GM12878 (cell line): ENCODE data around the gene MACROD2. TPM values are rescaled to one million over a fixed set of nuclear protein-coding genes. Genes with fewer than 3 reads are reported as not detected.

Source experiments
- ATAC-seq: fragments of 200-7000 bp; cut with Tn5 transposase; 3 replicates; pipeline ENCODE4 v1.9.1; 2020; ENCODE audit warnings: mild to moderate bottlenecking, moderate library complexity
- BruUV-seq: library from RNA; stranded (reverse); fragments of 400-500 nt; replicated peaks from 2 replicates; lab custom pipeline; 2021; lab: Mats Ljungman, UMichigan
- CTCF ChIA-PET: fragments of 300-600 bp; sonication (Branson Sonifier 250); formaldehyde crosslinking; extraction: SDS; loops from one replicate; lab custom pipeline; 2021; ENCODE audit warnings: inconsistent platforms; lab: Yijun Ruan, JAX
- POLR2A ChIA-PET: fragments of 350-600 bp; formaldehyde crosslinking; extraction: SDS; loops from one replicate; lab custom pipeline; 2021; ENCODE audit warnings: inconsistent platforms; lab: Charles Lee
- RAD21 ChIA-PET: fragments of 300-600 bp; sonication (Branson Sonifier 250); formaldehyde crosslinking; loops from one replicate; lab custom pipeline; 2023; ENCODE audit warnings: antibody characterized with exemption; ENCODE audit not compliant: unreplicated experiment; lab: Charles Lee
- SMC1A ChIA-PET: fragments of 300-600 bp; sonication (Branson Sonifier 250); formaldehyde crosslinking; loops from one replicate; lab custom pipeline; 2023; ENCODE audit not compliant: unreplicated experiment, uncharacterized antibody; lab: Charles Lee
- DNase-seq: peaks from one replicate; pipeline ENCODE4 v3.0.0-alpha.2; 2011; ENCODE audit warnings: low read depth, low spot score
- FAIRE-seq: peaks from 3 replicates; lab custom pipeline; 2011; peaks lifted over from hg19 to GRCh38; lab: Jason Lieb, UNC
- H2AFZ ChIP-seq: 2 replicates; pipeline ENCODE4 v1.6.0; 2011; ENCODE audit warnings: low read depth, low read length, control low read depth; ENCODE audit not compliant: control insufficient read depth
- H3K27ac ChIP-seq: 2 replicates; pipeline ENCODE4 v1.5.1; 2011; ENCODE audit warnings: control low read depth; ENCODE audit not compliant: control insufficient read depth, insufficient read depth
- H3K27me3 ChIP-seq, 2 experiments: replicated peaks in 1 of 2; 2 replicates each; pipeline versions ENCODE4 v1.6.0 to v1.6.1; 2011; ENCODE audit warnings: low read length in 1 of 2; ENCODE audit not compliant: control insufficient read depth in 2 of 2, insufficient read depth in 2 of 2
- H3K36me3 ChIP-seq, 2 experiments: 2 replicates each; pipeline ENCODE4 v1.5.1; 2011; ENCODE audit warnings: low read length in 1 of 2; ENCODE audit not compliant: control insufficient read depth in 2 of 2, insufficient read depth in 2 of 2
- H3K4me1 ChIP-seq: 2 replicates; pipeline ENCODE4 v1.6.1; 2011; ENCODE audit warnings: mild to moderate bottlenecking, low read length, moderate library complexity, mixed read lengths; ENCODE audit not compliant: control insufficient read depth, insufficient read depth
- H3K4me2 ChIP-seq: 2 replicates; pipeline ENCODE4 v1.6.0; 2011; ENCODE audit warnings: control low read depth; ENCODE audit not compliant: control insufficient read depth, insufficient read depth
- H3K4me3 ChIP-seq: fragments of 200-600 bp; sonication (generic); 2 replicates; pipeline ENCODE4 v1.5.1; 2016
- H3K79me2 ChIP-seq: 2 replicates; pipeline ENCODE4 v1.6.0; 2011; ENCODE audit warnings: low read length; ENCODE audit not compliant: control insufficient read depth, insufficient read depth
- H3K9ac ChIP-seq: 2 replicates; pipeline ENCODE4 v1.8.0; 2011; ENCODE audit warnings: low read length, control low read depth, mixed read lengths; ENCODE audit not compliant: control insufficient read depth, insufficient read depth
- H3K9me3 ChIP-seq: replicated peaks from 3 replicates; pipeline ENCODE4 v1.5.1; 2011; ENCODE audit warnings: mild to moderate bottlenecking, low read length; ENCODE audit not compliant: control insufficient read depth, insufficient read depth
- H4K20me1 ChIP-seq: 2 replicates; pipeline ENCODE4 v1.6.0; 2011; ENCODE audit not compliant: control insufficient read depth, insufficient read depth
- ASH2L ChIP-seq: fragments of 300-600, 200-600 bp; sonication (generic); IDR thresholded peaks from 2 replicates; pipeline ENCODE4 v1.6.1; 2017; ENCODE audit warnings: low read depth, mild to moderate bottlenecking, borderline replicate concordance
- ATF2 ChIP-seq: IDR thresholded peaks from 2 replicates; pipeline ENCODE4 v1.6.1; 2012; ENCODE audit warnings: low read length, inconsistent platforms
- E4F1 ChIP-seq: fragments of 450-650 bp; IDR thresholded peaks from 2 replicates; pipeline ENCODE4 v1.6.1; 2018; ENCODE audit warnings: borderline replicate concordance, mild to moderate bottlenecking; ENCODE audit not compliant: partially characterized antibody
- GATAD2B ChIP-seq: fragments of 450-650 bp; conservative IDR thresholded peaks from 2 replicates; pipeline ENCODE4 v1.6.1; 2017; ENCODE audit warnings: low read depth, mild to moderate bottlenecking, moderate library complexity
- IKZF1 ChIP-seq: fragments of 450-650 bp; conservative IDR thresholded peaks from 2 replicates; pipeline ENCODE4 v1.6.1; 2017; ENCODE audit warnings: antibody characterized with exemption, mild to moderate bottlenecking
- MAX ChIP-seq: IDR thresholded peaks from 2 replicates; pipeline ENCODE4 v1.6.1; 2012; ENCODE audit warnings: low read depth, low read length, improper control_type of control experiment
- MXI1 ChIP-seq: fragments of 150-350 bp; IDR thresholded peaks from 2 replicates; pipeline ENCODE4 v1.6.1; 2011; ENCODE audit warnings: low read depth, mild to moderate bottlenecking, inconsistent platforms, low read length, improper control_type of control experiment
- MYB ChIP-seq: fragments of 150-350 bp; IDR thresholded peaks from 2 replicates; pipeline ENCODE4 v1.6.1; 2014; ENCODE audit warnings: mild to moderate bottlenecking, low read depth, low read length, borderline replicate concordance
- POLR2AphosphoS2 ChIP-seq: IDR thresholded peaks from 2 replicates; pipeline ENCODE4 v1.6.1; 2011; ENCODE audit warnings: low read depth, mild to moderate bottlenecking, low read length, improper control_type of control experiment, moderate library complexity
- POU2F2 ChIP-seq: IDR thresholded peaks from 3 replicates; pipeline ENCODE4 v1.6.1; 2011; ENCODE audit warnings: low read depth, mild to moderate bottlenecking, low read length, borderline replicate concordance
- RELB ChIP-seq: fragments of 450-650 bp; IDR thresholded peaks from 2 replicates; pipeline ENCODE4 v1.6.1; 2017; ENCODE audit warnings: low read depth, mild to moderate bottlenecking, moderate library complexity
- SIX5 ChIP-seq: IDR thresholded peaks from 2 replicates; pipeline ENCODE4 v1.6.1; 2011; ENCODE audit warnings: mild to moderate bottlenecking, low read depth, low read length, moderate library complexity; ENCODE audit not compliant: severe bottlenecking
- SP1 ChIP-seq: IDR thresholded peaks from one replicate; pipeline ENCODE4 v1.6.1; 2011; ENCODE audit warnings: low read depth, low read length
- TCF7 ChIP-seq: IDR thresholded peaks from 2 replicates; pipeline ENCODE4 v1.6.1; 2014; ENCODE audit warnings: antibody characterized with exemption, borderline replicate concordance
- ZZZ3 ChIP-seq: IDR thresholded peaks from 2 replicates; pipeline ENCODE4 v1.6.1; 2011; ENCODE audit warnings: low read depth; ENCODE audit not compliant: control insufficient read depth, insufficient read length
- WGBS: methylation state at CpG from one replicate; pipeline ENCODE4 v1.1.6; 2016; ENCODE audit warnings: low lambda C conversion rate; ENCODE audit not compliant: insufficient replicate concordance, insufficient coverage; ENCODE audit errors: missing lambda C conversion rate; 5-methylcytosine and 5-hydroxymethylcytosine counted together
- in situ Hi-C: fragments of 300-500 bp; cut with MboI; formaldehyde crosslinking; loops from 9 replicates; pipeline ENCODE4 v1.14.3; 2018; ENCODE audit warnings: mixed read lengths
- intact Hi-C: fragments of 100-400 bp; cut with micrococcal nuclease; formaldehyde crosslinking; loops from one replicate; pipeline ENCODE4 v1.14.2; 2022; ENCODE audit not compliant: unreplicated experiment
- polyA plus RNA-seq, 11 experiments: library from polyadenylated mRNA; depleted of rRNA in 4 of 11; unstranded in 6 of 11; stranded (reverse) in 5 of 11; fragments of >200 nt; fragmentation: Nextera tagmentation in 4 of 11; fragmentation: Illumina TruSeq in 1 of 11; extraction: Ambion mirVana in 4 of 11; extraction: Trizol in 1 of 11; gene quantifications; 1 replicate in 1 of 11; 2 replicates in 10 of 11; pipeline versions ENCODE4 v1.2.1 to v1.2.3, GENCODE V29; 2011 to 2016; ENCODE audit warnings: inconsistent platforms in 2 of 11, missing spikeins in 2 of 11, low read depth in 1 of 11
- total RNA-seq, 4 experiments: library from RNA; depleted of rRNA in 3 of 4; stranded (reverse); fragments of >200 nt in 3 of 4; fragmentation: Illumina TruSeq in 1 of 4; extraction: Trizol in 1 of 4; gene quantifications; 2 replicates each; pipeline versions ENCODE4 v1.2.1 to v1.2.3, GENCODE V29; 2013 to 2021
- TF ChIP-seq, protein P1 (sequence below): IDR thresholded peaks from 2 replicates; pipeline ENCODE4 v1.6.1; 2011; ENCODE audit warnings: borderline replicate concordance, low read depth, mild to moderate bottlenecking, moderate library complexity, low read length; ENCODE audit not compliant: insufficient read depth, poor library complexity, severe bottlenecking

Gene MACROD2
- total and polyA plus RNA-seq, 10 of the 15 experiments (the other 5 are each of a cell fraction or from before 2014, with no cell fraction given) = 1.1 to 21.5 (median 2.2) TPM

GRCh38 chr20:14570811-14571210 lies 575.5 kb downstream of the MACROD2 start (continued):
- TF ChIP-seq ATF2 (no peak), E4F1 (no peak), SP1 (no peak), POLR2AphosphoS2 (no peak)
- TF ChIP-seq, protein P1, sequence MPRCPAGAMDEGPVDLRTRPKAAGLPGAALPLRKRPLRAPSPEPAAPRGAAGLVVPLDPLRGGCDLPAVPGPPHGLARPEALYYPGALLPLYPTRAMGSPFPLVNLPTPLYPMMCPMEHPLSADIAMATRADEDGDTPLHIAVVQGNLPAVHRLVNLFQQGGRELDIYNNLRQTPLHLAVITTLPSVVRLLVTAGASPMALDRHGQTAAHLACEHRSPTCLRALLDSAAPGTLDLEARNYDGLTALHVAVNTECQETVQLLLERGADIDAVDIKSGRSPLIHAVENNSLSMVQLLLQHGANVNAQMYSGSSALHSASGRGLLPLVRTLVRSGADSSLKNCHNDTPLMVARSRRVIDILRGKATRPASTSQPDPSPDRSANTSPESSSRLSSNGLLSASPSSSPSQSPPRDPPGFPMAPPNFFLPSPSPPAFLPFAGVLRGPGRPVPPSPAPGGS = no peak

- H3K9me3 ChIP-seq = no peaks in the 10 kb centered on the region
- SMC1A ChIA-PET = no interaction called here
- no peak overlapping the region for H2AFZ ChIP-seq
- RAD21 ChIA-PET = no interaction called here
- in situ Hi-C loops = no loop called here
- no peaks in the 10 kb centered on the region for H3K36me3 ChIP-seq
- 4% methylated on average over 3 of the region's 3 CpGs for WGBS
- POLR2A ChIA-PET = no interaction called here
- no peaks in the 10 kb centered on the region for H3K4me1 ChIP-seq
- no peak for DNase-seq
- intact Hi-C loops = no loop called here
- no peak overlapping the region for H3K27ac ChIP-seq
- no peaks in the 10 kb centered on the region for H3K27me3 ChIP-seq
- no peaks in the 10 kb centered on the region for H4K20me1 ChIP-seq
- H3K4me2 ChIP-seq = no peak overlapping the region
- no peak overlapping the region for H3K9ac ChIP-seq
- no TSS peak for BruUV-seq
- no peaks in the 10 kb centered on the region for H3K79me2 ChIP-seq
- FAIRE-seq = no peak
- CTCF ChIA-PET = no interaction called here
- ATAC-seq = no peak
- H3K4me3 ChIP-seq = no peak overlapping the region
- no peak for TF ChIP-seq ASH2L
- TF ChIP-seq GATAD2B = no peak
- no peak for TF ChIP-seq TCF7
- no peak for TF ChIP-seq ZZZ3
- no peak for TF ChIP-seq IKZF1
- TF ChIP-seq POU2F2 = no peak
- no peak for TF ChIP-seq POLR2AphosphoS2
- no peak for TF ChIP-seq MYB
- TF ChIP-seq MXI1 = no peak
- no peak for TF ChIP-seq MAX
- TF ChIP-seq RELB = no peak
- TF ChIP-seq SIX5 = no peak
These were observed 578.4 kb downstream of the MACROD2 start for GRCh38 chr20:14573676-14574075.
